Activated T-cell treated with anti-CD3 and anti-CD28 coated beads, Interleukin-2, amount 50 U/mL, for 72 hours (primary cell): ENCODE data around the gene PCNX1. TPM values are rescaled to one million over a fixed set of nuclear protein-coding genes. Genes with fewer than 3 reads are reported as not detected.
A peak's percentile ranks its signal among the peaks of the same experiment; 100 is the strongest.
"Not testable (repeated sequence)": the region's sequence is repeated elsewhere in the genome, so short reads cannot be mapped to it uniquely, and the experiment has no call there.

ENCODE experiments used
- ATAC-seq, 2 donors: fragments of 150-1000 bp; cut with Tn5 transposase; replicated peaks in 1 of 2; 2 replicates each; pipeline ENCODE4 v1.10.0; 2021; ENCODE audit warnings: moderate library complexity in 2 of 2, mild to moderate bottlenecking in 1 of 2
- DNase-seq, 2 donors: peaks; one replicate each; pipeline ENCODE4 v3.0.0; 2021 to 2022; ENCODE audit warnings: mixed read lengths in 1 of 2
- H3K27ac Mint-ChIP-seq: one replicate; pipeline ENCODE4 v1.8.0; 2022; ENCODE audit warnings: mild to moderate bottlenecking, moderate library complexity, mixed read lengths
- H3K27me3 Mint-ChIP-seq: one replicate; pipeline ENCODE4 v1.8.0; 2022; ENCODE audit warnings: low read depth, mixed read lengths
- H3K36me3 Mint-ChIP-seq, 2 donors: one replicate each; pipeline ENCODE4 v1.8.0; 2022; ENCODE audit warnings: mixed read lengths in 2 of 2, mild to moderate bottlenecking in 1 of 2; ENCODE audit not compliant: insufficient read depth in 2 of 2
- H3K4me1 Mint-ChIP-seq: one replicate; pipeline ENCODE4 v1.8.0; 2022; ENCODE audit warnings: low read depth, mixed read lengths
- H3K4me3 Mint-ChIP-seq, 2 donors: one replicate each; pipeline ENCODE4 v1.8.0; 2022; ENCODE audit warnings: mild to moderate bottlenecking in 2 of 2, mixed read lengths in 2 of 2, moderate library complexity in 2 of 2
- H3K9me3 Mint-ChIP-seq, 2 donors: one replicate each; pipeline ENCODE4 v1.8.0; 2022; ENCODE audit warnings: mixed read lengths in 2 of 2
- total RNA-seq, 2 donors: library from RNA; stranded (reverse); gene quantifications; one replicate each; pipeline ENCODE4 v1.2.3, GENCODE V29; 2022

PCNX1 gene
- total RNA-seq, 2 donors from 2014 or later: 83.3 to 85.8 TPM

- H3K4me1 Mint-ChIP-seq: peaks cover 57% of the 10 kb centered on the region
- peak overlapping the region; percentile 38 to 72 for H3K4me3 Mint-ChIP-seq
- H3K9me3 Mint-ChIP-seq: peaks cover 0 to 5% of the 10 kb centered on the region in 2 donors
- no peaks in the 10 kb centered on the region for H3K27me3 Mint-ChIP-seq
- DNase-seq: no peak
- ATAC-seq: peak; percentile 83 to 88
- peak overlapping the region; percentile 97 for H3K27ac Mint-ChIP-seq
- peaks cover 10 to 21% of the 10 kb centered on the region in 2 donors for H3K36me3 Mint-ChIP-seq
Measured at GRCh38 chr14:70934502-70935134, 27.4 kb downstream of the PCNX1 start.

GRCh38 chr14:70935135-70935534 is 27.9 kb downstream of the PCNX1 start:
- peaks cover 57% of the 10 kb centered on the region for H3K4me1 Mint-ChIP-seq
- ATAC-seq (peak; percentile 18 to 37), DNase-seq (no peak)
- peaks cover 12 to 24% of the 10 kb centered on the region in 2 donors for H3K36me3 Mint-ChIP-seq
- peak overlapping the region; percentile 38 to 72 for H3K4me3 Mint-ChIP-seq
- peak overlapping the region; percentile 97 for H3K27ac Mint-ChIP-seq
- H3K27me3 Mint-ChIP-seq: no peaks in the 10 kb centered on the region
- peaks cover 2 to 5% of the 10 kb centered on the region in 2 donors for H3K9me3 Mint-ChIP-seq

GRCh38 chr14:70939693-70940092 is 32.4 kb downstream of the PCNX1 start:
- DNase-seq, ATAC-seq, H3K27me3 Mint-ChIP-seq: not testable (repeated sequence)
- H3K9me3 Mint-ChIP-seq: peaks cover 17 to 25% of the 10 kb centered on the region in 2 donors
- peaks cover 42 to 59% of the 10 kb centered on the region in 2 donors for H3K36me3 Mint-ChIP-seq
- H3K4me3 Mint-ChIP-seq: peak overlapping the region; percentile 21 to 87
- H3K4me1 Mint-ChIP-seq: peaks cover 61% of the 10 kb centered on the region
- H3K27ac Mint-ChIP-seq: peak overlapping the region; percentile 96

DNA sequence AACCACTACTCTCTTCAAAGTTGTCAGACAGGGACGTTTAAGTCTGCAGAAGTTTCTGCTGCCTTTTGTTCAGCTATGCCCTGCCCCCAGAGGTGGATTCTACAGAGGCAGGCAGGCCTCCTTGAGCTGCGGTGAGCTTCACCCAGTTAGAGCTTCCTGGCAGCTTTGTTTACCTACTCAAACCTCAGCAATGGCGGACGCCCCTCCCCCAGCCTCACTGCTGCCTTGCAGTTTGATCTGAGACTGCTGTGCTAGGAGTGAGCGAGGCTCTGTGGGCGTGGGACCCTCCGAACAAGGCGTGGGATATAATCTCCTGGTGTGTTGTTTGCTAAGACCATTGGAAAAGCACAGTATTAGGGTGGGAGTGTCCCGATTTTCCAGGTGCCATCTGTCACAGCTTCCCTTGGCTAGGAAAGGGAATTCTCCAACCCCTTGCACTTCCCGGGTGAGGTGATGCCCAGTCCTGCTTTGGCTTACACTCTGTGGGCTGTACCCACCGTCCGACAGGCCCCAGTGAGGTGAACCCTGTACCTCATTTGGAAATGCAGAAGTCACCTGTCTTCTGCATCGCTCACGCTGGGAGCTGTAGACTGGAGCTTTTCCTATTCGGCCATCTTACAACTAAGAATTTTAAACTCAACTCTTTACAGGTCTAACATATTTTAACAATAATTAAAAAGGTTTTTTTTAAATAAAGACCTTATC is 34.5 kb downstream of the PCNX1 start:
- peak overlapping the region; percentile 96 for H3K27ac Mint-ChIP-seq

DNA sequence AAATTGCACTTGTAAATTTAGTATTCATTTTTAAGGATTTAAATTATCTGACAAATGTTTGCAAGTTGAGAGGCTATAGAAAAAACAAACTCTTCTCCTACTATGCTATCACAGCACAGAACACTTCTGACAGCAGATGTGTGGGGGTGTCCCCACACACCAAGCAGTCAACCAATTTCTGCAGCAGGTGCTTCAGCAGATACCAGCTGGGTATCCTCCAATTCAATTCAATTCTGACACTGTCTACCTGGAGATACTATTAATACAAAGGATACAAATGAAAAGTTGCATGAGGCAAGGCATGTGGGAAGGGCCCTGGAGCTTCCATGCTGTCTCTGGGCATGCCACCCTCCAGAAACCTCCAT is 35.1 kb downstream of the PCNX1 start:
- ATAC-seq (peak in 1 of 2 donors; percentile 30), DNase-seq (no peak)
- Mint-ChIP-seq H3K4me1 (peaks cover 55% of the 10 kb centered on the region), H3K27ac (peak overlapping the region; percentile 56), H3K27me3 (no peaks in the 10 kb centered on the region), H3K4me3 (peak overlapping the region; percentile 32 to 38), H3K9me3 (peaks cover 18 to 26% of the 10 kb centered on the region in 2 donors), H3K36me3 (peaks cover 49 to 74% of the 10 kb centered on the region in 2 donors)

More for the DNA sequence above, 34.5 kb downstream of the PCNX1 start:
- peaks cover 48 to 70% of the 10 kb centered on the region in 2 donors for H3K36me3 Mint-ChIP-seq
- not testable (repeated sequence) for H3K27me3 Mint-ChIP-seq, ATAC-seq
- peak; percentile 52 to 82 for DNase-seq
- peaks cover 55% of the 10 kb centered on the region for H3K4me1 Mint-ChIP-seq
- H3K9me3 Mint-ChIP-seq: peaks cover 18 to 26% of the 10 kb centered on the region in 2 donors
- peak overlapping the region; percentile 68 to 87 for H3K4me3 Mint-ChIP-seq

DNA sequence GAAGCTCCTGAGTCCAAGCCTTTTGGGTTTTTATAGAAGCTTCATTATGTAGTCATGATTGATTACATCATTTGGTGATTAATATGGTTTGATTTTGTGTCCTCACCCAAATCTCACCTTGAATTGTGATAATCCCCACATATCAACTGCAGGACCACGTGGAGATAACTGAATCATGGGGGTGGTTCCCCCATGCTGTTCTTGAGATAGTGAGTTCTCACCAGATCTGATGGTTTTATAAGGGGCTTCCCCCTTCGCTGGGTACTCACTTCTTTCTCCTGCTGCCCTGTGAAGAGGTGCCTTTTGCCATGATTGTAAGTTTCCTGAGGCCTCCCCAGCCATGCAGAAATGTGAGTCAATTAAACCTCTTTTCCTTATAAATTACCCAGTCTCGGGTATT is 35.5 kb downstream of the PCNX1 start:
- Mint-ChIP-seq H3K36me3 (peaks cover 49 to 75% of the 10 kb centered on the region in 2 donors), H3K9me3 (peaks cover 20 to 28% of the 10 kb centered on the region in 2 donors), H3K4me1 (peaks cover 55% of the 10 kb centered on the region), H3K27ac (peak overlapping the region; percentile 56), H3K4me3 (peak overlapping the region; percentile 32 to 38)
- DNase-seq, H3K27me3 Mint-ChIP-seq: not testable (repeated sequence)
- ATAC-seq: peak; percentile 44 to 55

DNA sequence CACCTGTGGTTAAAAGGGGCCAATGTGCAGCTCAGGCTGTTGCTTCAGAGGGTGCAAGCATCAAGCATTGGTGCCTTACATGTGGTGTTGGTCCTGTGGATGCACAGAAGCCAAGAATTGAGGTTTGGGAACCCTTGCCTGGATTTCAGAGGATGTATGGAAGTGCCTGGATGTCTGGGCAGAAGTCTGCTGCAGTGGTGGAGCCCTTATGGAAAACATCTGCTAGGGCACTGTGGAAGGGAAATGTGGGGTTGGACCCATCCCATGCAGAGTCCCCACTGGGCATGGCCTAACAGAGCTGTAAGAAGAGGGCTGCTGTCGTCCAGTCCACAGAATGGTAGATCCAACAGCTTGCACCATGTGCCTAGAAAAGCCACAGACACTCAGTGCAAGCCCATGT is 36.6 kb downstream of the PCNX1 start:
- H3K27me3 Mint-ChIP-seq: no peaks in the 10 kb centered on the region
- ATAC-seq: no peak
- H3K4me3 Mint-ChIP-seq: no peak overlapping the region
- H3K27ac Mint-ChIP-seq: no peak overlapping the region
- H3K4me1 Mint-ChIP-seq: peaks cover 51% of the 10 kb centered on the region
- peaks cover 20 to 31% of the 10 kb centered on the region in 2 donors for H3K9me3 Mint-ChIP-seq
- no peak for DNase-seq
- peaks cover 52 to 75% of the 10 kb centered on the region in 2 donors for H3K36me3 Mint-ChIP-seq

- ATAC-seq (no peak), DNase-seq (no peak)
- Mint-ChIP-seq H3K4me3 (no peak overlapping the region), H3K27me3 (no peaks in the 10 kb centered on the region), H3K9me3 (peaks cover 11 to 27% of the 10 kb centered on the region in 2 donors), H3K36me3 (peaks cover 31 to 63% of the 10 kb centered on the region in 2 donors), H3K4me1 (peaks cover 17% of the 10 kb centered on the region), H3K27ac (no peak overlapping the region)
Measured at GRCh38 chr14:70947739-70948138, 40.5 kb downstream of the PCNX1 start.

GRCh38 chr14:70952485-70952884 is 45.2 kb downstream of the PCNX1 start:
- H3K4me3 Mint-ChIP-seq: no peak overlapping the region
- peaks cover 42% of the 10 kb centered on the region for H3K4me1 Mint-ChIP-seq
- peaks cover 1 to 5% of the 10 kb centered on the region in 2 donors for H3K9me3 Mint-ChIP-seq
- ATAC-seq: no peak
- H3K36me3 Mint-ChIP-seq: peaks cover 5 to 26% of the 10 kb centered on the region in 2 donors
- H3K27me3 Mint-ChIP-seq: no peaks in the 10 kb centered on the region
- H3K27ac Mint-ChIP-seq: peak overlapping the region; percentile 38
- DNase-seq: no peak

GRCh38 chr14:70954068-70954467 is 46.8 kb downstream of the PCNX1 start:
- DNase-seq: no peak
- Mint-ChIP-seq H3K4me3 (no peak overlapping the region), H3K9me3 (no peaks in the 10 kb centered on the region), H3K27ac (no peak overlapping the region), H3K27me3 (no peaks in the 10 kb centered on the region), H3K36me3 (peaks cover 2 to 19% of the 10 kb centered on the region in 2 donors), H3K4me1 (peaks cover 45% of the 10 kb centered on the region)
- ATAC-seq: no peak

- Mint-ChIP-seq H3K4me1 (peaks cover 45% of the 10 kb centered on the region), H3K9me3 (no peaks in the 10 kb centered on the region), H3K4me3 (no peak overlapping the region), H3K36me3 (peaks cover 2 to 13% of the 10 kb centered on the region in 2 donors), H3K27me3 (no peaks in the 10 kb centered on the region), H3K27ac (no peak overlapping the region)
- peak; percentile 63 to 64 for ATAC-seq
- DNase-seq: peak; percentile 38 to 39
Measured at GRCh38 chr14:70955543-70956480, 48.6 kb downstream of the PCNX1 start.

GRCh38 chr14:70956511-70956910 is 49.3 kb downstream of the PCNX1 start:
- Mint-ChIP-seq H3K27me3 (no peaks in the 10 kb centered on the region), H3K9me3 (no peaks in the 10 kb centered on the region), H3K4me3 (no peak overlapping the region), H3K4me1 (peaks cover 45% of the 10 kb centered on the region), H3K36me3 (peaks cover 2 to 8% of the 10 kb centered on the region in 2 donors), H3K27ac (no peak overlapping the region)
- ATAC-seq (peak in 1 of 2 donors; percentile 60), DNase-seq (no peak)
